ENCODE measurements around the gene PDZRN3.

- no peak for TF ChIP-seq POLR2A (IDR thresholded peaks at IDR 0.05)
- no peak for TF ChIP-seq CTCF (IDR thresholded peaks at IDR 0.05)
Observed at GRCh38 chr3:73411993-73412392, 212.7 kb downstream of the PDZRN3 start.
